K562 (cell line): ENCODE data around the gene KMO. TPM values are rescaled to one million over a fixed set of nuclear protein-coding genes. Genes with fewer than 3 reads are reported as not detected.

ENCODE experiments used
- BRD9 ChIP-seq: fragments of 450-650 bp; IDR thresholded peaks from 2 replicates; pipeline ENCODE4 v1.6.1; 2018; ENCODE audit warnings: low read depth; ENCODE audit not compliant: partially characterized antibody
- CCNT2 ChIP-seq: IDR thresholded peaks from 2 replicates; pipeline ENCODE4 v1.6.1; 2011; ENCODE audit warnings: borderline replicate concordance, low read depth, mild to moderate bottlenecking, moderate library complexity, mixed read lengths, low read length; ENCODE audit not compliant: insufficient read length; ENCODE audit errors: extremely low read depth
- ESRRA ChIP-seq: fragments of 450-650 bp; IDR thresholded peaks from 2 replicates; pipeline ENCODE4 v1.6.1; 2014; ENCODE audit warnings: low read depth, mild to moderate bottlenecking, moderate library complexity, borderline replicate concordance
- MYBL2 ChIP-seq, 2 experiments: fragments of 450-650 bp in 1 of 2; sonication (generic) in 1 of 2; formaldehyde crosslinking in 1 of 2; IDR thresholded peaks; 2 replicates each; pipeline versions ENCODE4 v1.6.1 to v1.8.1; 2017 to 2022; ENCODE audit warnings: borderline replicate concordance in 1 of 2, inconsistent platforms in 1 of 2, low read depth in 1 of 2, mild to moderate bottlenecking in 1 of 2, missing genetic modification reagents in 1 of 2, moderate library complexity in 1 of 2
- POLR2AphosphoS2 ChIP-seq: IDR thresholded peaks from 2 replicates; pipeline ENCODE4 v1.6.1; 2012; ENCODE audit warnings: low read length, improper control_type of control experiment
- SLC30A9 ChIP-seq: fragments of 250-450 bp; sonication (Bioruptor Pico); IDR thresholded peaks from 2 replicates; pipeline ENCODE4 v1.8.0; 2022; ENCODE audit warnings: mild to moderate bottlenecking, moderate library complexity
- YBX1 ChIP-seq: fragments of 450-650 bp; IDR thresholded peaks from 2 replicates; pipeline ENCODE4 v1.7.1; 2016; ENCODE audit warnings: mild to moderate bottlenecking
- ZBTB7A ChIP-seq: IDR thresholded peaks from 2 replicates; pipeline ENCODE4 v1.6.1; 2011; ENCODE audit warnings: low read depth, mild to moderate bottlenecking, low read length, moderate library complexity, borderline replicate concordance; ENCODE audit not compliant: control insufficient read depth
- ZC3H4 ChIP-seq: sonication (generic); formaldehyde crosslinking; IDR thresholded peaks from 2 replicates; pipeline ENCODE4 v1.9.0; 2021; ENCODE audit warnings: missing genetic modification reagents, borderline replicate concordance
- ZNF316 ChIP-seq: fragments of 450-650 bp; IDR thresholded peaks from 2 replicates; pipeline ENCODE4 v1.6.1; 2016
- ZNF347 ChIP-seq: fragments of 450-650 bp; formaldehyde crosslinking; IDR thresholded peaks from 2 replicates; pipeline ENCODE4 v1.4.0; 2020; ENCODE audit warnings: low read depth, mild to moderate bottlenecking, moderate library complexity
- ZNF586 ChIP-seq: fragments of 450-650 bp; formaldehyde crosslinking; conservative IDR thresholded peaks from 2 replicates; pipeline ENCODE4 v1.4.0; 2020; ENCODE audit warnings: mild to moderate bottlenecking, moderate library complexity
- ZNF644 ChIP-seq: fragments of 200-800 bp; sonication (Bioruptor generic); IDR thresholded peaks from 2 replicates; pipeline ENCODE4 v1.6.1; 2016; ENCODE audit warnings: low read depth, missing genetic modification characterization, missing compliant biosample characterization
- polyA plus RNA-seq, 8 experiments: library from polyadenylated mRNA; depleted of rRNA in 4 of 8; stranded (reverse) in 5 of 8; unstranded in 3 of 8; fragments of >200 nt; fragmentation: Nextera tagmentation in 2 of 8; fragmentation: Illumina TruSeq in 1 of 8; extraction: Ambion mirVana in 2 of 8; extraction: Trizol in 1 of 8; gene quantifications; 2 replicates each; pipeline versions ENCODE4 v1.2.1 to v1.2.3, GENCODE V29; 2011 to 2014; ENCODE audit warnings: inconsistent platforms in 1 of 8, missing spikeins in 1 of 8
- total RNA-seq, 7 experiments: library from RNA; depleted of rRNA in 6 of 7; stranded (reverse); fragments of >200 nt in 6 of 7; fragmentation: Illumina TruSeq in 2 of 7; extraction: Trizol in 2 of 7; gene quantifications; 2 replicates each; pipeline versions ENCODE4 v1.2.1 to v1.2.3, GENCODE V29; 2011 to 2021; ENCODE audit warnings: low replicate concordance in 1 of 7
- TF ChIP-seq, protein P1 (sequence below), 2 experiments: fragments of 450-650 bp in 1 of 2; IDR thresholded peaks; 2 replicates each; pipeline ENCODE4 v1.6.1; 2011 to 2017; ENCODE audit warnings: low read depth in 2 of 2, antibody characterized with exemption in 1 of 2, borderline replicate concordance in 1 of 2, low read length in 1 of 2, mild to moderate bottlenecking in 1 of 2, mixed read lengths in 1 of 2; ENCODE audit not compliant: control insufficient read depth in 1 of 2
- TF ChIP-seq, protein P2 (sequence below): fragments of 450-650 bp; IDR thresholded peaks from 2 replicates; pipeline ENCODE4 v1.6.1; 2016; ENCODE audit warnings: borderline replicate concordance
- TF ChIP-seq, protein P3 (sequence below): sonication (generic); formaldehyde crosslinking; IDR thresholded peaks from 2 replicates; pipeline ENCODE4 v1.8.0; 2022; ENCODE audit warnings: missing genetic modification reagents, mild to moderate bottlenecking, borderline replicate concordance
- TF ChIP-seq, protein P4 (sequence below): fragments of 250-450 bp; sonication (Bioruptor Pico); IDR thresholded peaks from 2 replicates; pipeline ENCODE4 v1.4.0; 2020; ENCODE audit warnings: mild to moderate bottlenecking, moderate library complexity, borderline replicate concordance

Gene KMO
- total and polyA plus RNA-seq, 9 of the 15 experiments (the other 6 are each of a cell fraction or from before 2014, with no cell fraction given): 0.01 to 0.11 (median 0.01) TPM; not detected in 6

DNA sequence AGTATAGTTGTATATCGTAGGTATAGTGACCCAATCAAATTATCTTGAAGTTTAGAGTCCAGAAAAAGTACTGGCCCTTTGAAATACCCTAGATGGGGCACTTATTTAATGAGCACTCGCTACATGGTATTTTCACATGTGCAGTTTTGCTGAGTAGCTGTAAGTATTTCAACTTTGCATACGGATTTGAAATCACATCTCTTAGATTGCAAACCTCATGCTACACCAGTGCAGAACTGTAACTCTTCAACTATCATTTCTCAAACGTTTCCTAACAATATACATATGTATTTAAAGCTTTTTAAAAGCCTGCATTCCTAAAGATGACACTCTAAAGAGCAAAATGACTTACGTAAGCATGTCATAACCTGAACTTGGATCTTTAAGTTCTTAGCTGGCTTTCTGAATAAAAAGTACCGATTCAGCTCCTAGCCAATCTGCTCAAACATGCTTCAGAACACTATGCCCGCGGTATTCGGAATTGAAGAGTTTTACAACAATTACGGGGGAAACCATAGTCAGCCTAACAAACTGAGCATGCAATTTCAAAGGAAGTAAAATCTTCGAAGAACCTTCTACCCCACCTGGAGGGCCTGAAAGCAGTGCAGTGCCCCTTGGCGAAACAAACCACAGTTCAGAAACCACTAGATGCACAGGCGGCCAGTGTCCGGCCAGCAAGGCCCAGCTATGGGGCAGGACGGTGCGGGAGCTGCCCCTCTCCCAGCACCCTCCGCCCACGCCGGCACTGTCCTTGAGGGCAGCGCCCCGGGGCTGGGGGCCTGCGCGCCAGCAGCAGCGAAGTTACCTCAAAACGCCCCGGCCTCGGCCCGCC is 13.5 kb upstream of the KMO start (continued):
- TF ChIP-seq ESRRA: no peak
- TF ChIP-seq CCNT2: no peak
- TF ChIP-seq BRD9: no peak
- TF ChIP-seq SLC30A9 (CRISPR knock-in tag): no peak
- no peak for TF ChIP-seq MYBL2 (IDR thresholded peaks at IDR 0.05; ENCODE audit: low read depth)
- TF ChIP-seq MYBL2 (CRISPR knock-in tag; IDR thresholded peaks at IDR 0.05; ENCODE audit: borderline replicate concordance): no peak
- TF ChIP-seq ZNF644 (tag): no peak
- no peak for TF ChIP-seq ZBTB7A
- TF ChIP-seq, protein P1, sequence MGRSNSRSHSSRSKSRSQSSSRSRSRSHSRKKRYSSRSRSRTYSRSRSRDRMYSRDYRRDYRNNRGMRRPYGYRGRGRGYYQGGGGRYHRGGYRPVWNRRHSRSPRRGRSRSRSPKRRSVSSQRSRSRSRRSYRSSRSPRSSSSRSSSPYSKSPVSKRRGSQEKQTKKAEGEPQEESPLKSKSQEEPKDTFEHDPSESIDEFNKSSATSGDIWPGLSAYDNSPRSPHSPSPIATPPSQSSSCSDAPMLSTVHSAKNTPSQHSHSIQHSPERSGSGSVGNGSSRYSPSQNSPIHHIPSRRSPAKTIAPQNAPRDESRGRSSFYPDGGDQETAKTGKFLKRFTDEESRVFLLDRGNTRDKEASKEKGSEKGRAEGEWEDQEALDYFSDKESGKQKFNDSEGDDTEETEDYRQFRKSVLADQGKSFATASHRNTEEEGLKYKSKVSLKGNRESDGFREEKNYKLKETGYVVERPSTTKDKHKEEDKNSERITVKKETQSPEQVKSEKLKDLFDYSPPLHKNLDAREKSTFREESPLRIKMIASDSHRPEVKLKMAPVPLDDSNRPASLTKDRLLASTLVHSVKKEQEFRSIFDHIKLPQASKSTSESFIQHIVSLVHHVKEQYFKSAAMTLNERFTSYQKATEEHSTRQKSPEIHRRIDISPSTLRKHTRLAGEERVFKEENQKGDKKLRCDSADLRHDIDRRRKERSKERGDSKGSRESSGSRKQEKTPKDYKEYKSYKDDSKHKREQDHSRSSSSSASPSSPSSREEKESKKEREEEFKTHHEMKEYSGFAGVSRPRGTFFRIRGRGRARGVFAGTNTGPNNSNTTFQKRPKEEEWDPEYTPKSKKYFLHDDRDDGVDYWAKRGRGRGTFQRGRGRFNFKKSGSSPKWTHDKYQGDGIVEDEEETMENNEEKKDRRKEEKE (IDR thresholded peaks at IDR 0.05; ENCODE audit: borderline replicate concordance in 1 of 2, control insufficient read depth in 1 of 2, low read depth in 2 of 2, low read length in 1 of 2): no peak
- TF ChIP-seq YBX1: no peak
- no peak for TF ChIP-seq POLR2AphosphoS2
- no peak for TF ChIP-seq ZC3H4 (CRISPR knock-in tag)
- TF ChIP-seq ZNF316: peak; percentile 71
- TF ChIP-seq ZNF347: no peak
- TF ChIP-seq, protein P2, sequence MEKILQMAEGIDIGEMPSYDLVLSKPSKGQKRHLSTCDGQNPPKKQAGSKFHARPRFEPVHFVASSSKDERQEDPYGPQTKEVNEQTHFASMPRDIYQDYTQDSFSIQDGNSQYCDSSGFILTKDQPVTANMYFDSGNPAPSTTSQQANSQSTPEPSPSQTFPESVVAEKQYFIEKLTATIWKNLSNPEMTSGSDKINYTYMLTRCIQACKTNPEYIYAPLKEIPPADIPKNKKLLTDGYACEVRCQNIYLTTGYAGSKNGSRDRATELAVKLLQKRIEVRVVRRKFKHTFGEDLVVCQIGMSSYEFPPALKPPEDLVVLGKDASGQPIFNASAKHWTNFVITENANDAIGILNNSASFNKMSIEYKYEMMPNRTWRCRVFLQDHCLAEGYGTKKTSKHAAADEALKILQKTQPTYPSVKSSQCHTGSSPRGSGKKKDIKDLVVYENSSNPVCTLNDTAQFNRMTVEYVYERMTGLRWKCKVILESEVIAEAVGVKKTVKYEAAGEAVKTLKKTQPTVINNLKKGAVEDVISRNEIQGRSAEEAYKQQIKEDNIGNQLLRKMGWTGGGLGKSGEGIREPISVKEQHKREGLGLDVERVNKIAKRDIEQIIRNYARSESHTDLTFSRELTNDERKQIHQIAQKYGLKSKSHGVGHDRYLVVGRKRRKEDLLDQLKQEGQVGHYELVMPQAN: 0 out of 2 replicates have a peak, but pooled peaks have one; percentile 17
- TF ChIP-seq, protein P3, sequence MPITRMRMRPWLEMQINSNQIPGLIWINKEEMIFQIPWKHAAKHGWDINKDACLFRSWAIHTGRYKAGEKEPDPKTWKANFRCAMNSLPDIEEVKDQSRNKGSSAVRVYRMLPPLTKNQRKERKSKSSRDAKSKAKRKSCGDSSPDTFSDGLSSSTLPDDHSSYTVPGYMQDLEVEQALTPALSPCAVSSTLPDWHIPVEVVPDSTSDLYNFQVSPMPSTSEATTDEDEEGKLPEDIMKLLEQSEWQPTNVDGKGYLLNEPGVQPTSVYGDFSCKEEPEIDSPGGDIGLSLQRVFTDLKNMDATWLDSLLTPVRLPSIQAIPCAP (CRISPR knock-in tag): no peak
- TF ChIP-seq, protein P4, sequence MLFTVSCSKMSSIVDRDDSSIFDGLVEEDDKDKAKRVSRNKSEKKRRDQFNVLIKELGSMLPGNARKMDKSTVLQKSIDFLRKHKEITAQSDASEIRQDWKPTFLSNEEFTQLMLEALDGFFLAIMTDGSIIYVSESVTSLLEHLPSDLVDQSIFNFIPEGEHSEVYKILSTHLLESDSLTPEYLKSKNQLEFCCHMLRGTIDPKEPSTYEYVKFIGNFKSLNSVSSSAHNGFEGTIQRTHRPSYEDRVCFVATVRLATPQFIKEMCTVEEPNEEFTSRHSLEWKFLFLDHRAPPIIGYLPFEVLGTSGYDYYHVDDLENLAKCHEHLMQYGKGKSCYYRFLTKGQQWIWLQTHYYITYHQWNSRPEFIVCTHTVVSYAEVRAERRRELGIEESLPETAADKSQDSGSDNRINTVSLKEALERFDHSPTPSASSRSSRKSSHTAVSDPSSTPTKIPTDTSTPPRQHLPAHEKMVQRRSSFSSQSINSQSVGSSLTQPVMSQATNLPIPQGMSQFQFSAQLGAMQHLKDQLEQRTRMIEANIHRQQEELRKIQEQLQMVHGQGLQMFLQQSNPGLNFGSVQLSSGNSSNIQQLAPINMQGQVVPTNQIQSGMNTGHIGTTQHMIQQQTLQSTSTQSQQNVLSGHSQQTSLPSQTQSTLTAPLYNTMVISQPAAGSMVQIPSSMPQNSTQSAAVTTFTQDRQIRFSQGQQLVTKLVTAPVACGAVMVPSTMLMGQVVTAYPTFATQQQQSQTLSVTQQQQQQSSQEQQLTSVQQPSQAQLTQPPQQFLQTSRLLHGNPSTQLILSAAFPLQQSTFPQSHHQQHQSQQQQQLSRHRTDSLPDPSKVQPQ (CRISPR knock-in tag): no peak
- no peak for TF ChIP-seq ZNF586 (CRISPR knock-in tag)
